ENCODE results near the gene EDIL3.

DNA sequence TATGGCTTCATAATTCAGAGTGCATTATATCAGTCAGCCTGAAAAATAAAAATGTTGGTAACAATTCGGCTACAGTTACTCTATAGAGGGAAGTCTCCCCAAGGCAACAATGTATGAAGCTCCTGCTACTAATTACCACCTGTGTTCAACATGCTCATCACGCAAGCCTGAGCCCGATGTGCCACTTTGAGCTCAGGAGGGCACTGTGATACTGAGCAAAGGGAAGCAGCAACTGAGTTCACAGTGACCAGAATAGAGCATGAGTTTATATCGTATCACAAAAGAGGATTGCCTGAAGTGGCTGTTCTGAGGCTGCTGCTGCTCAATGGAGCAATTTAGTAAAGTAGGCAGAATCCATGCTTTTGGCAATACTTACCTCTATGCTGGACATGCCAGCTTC is 462.0 kb downstream of the EDIL3 start:
- TF ChIP-seq EZH2phosphoT487 (IDR thresholded peaks at IDR 0.05; ENCODE audit: borderline replicate concordance, low read depth, low read length) (no peak), CTCF (conservative IDR thresholded peaks at IDR 0.05; ENCODE audit: low read length) (no peak)
